SH-SY5Y (cell line): Measurements from ENCODE around the gene GAK.

ENCODE experiments used
- GATA2 ChIP-seq: IDR thresholded peaks from 2 replicates; pipeline ENCODE4 v1.6.1; 2011; ENCODE audit warnings: mild to moderate bottlenecking, low read depth, low read length
- GATA3 ChIP-seq: IDR thresholded peaks from 2 replicates; pipeline ENCODE4 v1.6.1; 2011; ENCODE audit warnings: low read depth, mild to moderate bottlenecking, low read length, moderate library complexity

GAK gene

DNA sequence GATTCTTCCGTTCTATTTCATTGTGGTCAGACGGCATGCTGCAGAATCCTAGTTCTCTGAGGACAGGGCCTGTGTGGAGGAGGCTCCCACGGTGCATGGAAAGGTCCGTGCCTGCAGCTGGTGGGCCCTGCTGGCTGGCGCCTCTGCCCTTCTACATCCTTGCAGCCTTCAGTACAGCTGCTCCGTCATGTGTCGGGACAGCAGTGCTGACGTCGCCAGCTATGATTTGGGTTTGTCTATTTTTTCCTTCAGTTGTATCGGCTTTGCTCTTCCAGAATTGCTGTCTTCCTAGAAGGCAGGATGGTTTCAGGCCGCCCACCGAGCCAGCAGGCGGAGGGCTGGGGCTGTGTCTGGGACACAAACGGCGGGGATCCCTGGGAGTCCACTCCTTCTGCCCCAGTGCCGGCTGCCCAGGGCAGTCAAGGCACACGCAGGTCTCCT lies 74.1 kb downstream of the GAK start:
- TF ChIP-seq GATA3 (no peak), GATA2 (no peak)

DNA sequence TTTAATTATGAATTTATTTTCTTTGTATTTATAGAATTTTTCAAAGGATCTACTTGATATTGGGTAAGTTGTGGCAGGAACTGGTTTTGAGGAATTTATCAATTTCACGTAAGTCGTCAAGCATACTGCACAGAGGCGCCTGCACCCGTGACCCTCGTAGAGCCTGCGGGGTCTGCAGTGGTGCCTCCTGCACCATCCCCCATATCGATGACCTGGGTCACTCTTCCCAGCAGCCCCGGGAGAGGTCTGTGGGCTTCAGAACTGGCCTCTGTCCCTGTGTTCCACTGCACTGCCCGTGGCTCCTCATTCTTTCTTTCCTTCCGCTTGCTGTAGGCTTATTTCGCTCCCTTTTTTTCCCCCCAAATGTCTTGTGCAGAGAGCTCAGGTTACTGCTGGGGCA lies 74.7 kb downstream of the GAK start:
- TF ChIP-seq GATA2 (no peak), GATA3 (no peak)

- no peak for TF ChIP-seq GATA2
- TF ChIP-seq GATA3: no peak
These were observed 75.8 kb downstream of the GAK start for GRCh38 chr4:856225-856901.

DNA sequence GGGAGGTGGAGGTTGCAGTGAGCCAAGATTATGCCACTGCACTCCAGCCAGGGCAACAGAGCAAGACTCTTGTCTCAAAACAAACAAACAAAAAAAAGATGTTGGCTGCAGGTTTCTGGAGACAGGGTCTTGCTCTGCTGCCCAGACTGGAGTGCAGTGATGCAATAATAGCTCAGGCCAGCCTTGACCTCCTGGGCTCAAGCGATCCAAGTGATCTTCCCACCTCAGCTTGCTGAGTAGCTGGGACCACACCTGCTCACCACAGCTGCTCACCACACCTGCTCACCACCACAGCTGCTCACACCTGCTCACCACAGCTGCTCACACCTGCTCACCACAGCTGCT lies 76.3 kb downstream of the GAK start:
- no peak for TF ChIP-seq GATA3
- no peak for TF ChIP-seq GATA2

DNA sequence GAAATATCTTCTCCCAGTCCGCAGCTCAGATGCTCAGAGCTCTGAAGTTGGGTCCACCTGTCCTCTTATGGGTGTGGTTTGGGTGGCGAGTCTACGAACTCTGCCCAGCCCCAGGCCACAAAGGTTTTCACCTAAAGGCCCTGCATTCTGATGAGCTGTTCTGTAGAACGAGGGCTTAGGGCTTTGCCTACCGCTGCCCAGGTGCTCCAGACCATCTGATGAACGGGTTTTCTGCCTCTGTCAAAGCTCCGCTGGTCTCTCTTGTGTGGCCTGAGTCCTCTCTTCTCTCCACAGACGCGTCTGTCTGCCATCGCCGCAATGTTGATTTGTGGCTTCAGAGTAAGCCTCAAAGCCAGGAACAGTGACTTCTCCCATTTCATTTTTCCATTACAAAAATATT lies 77.8 kb downstream of the GAK start:
- TF ChIP-seq GATA3: no peak
- no peak for TF ChIP-seq GATA2

GRCh38 chr4:853416-853781 lies 78.7 kb downstream of the GAK start:
- TF ChIP-seq GATA2 (no peak), GATA3 (no peak)

GRCh38 chr4:851701-852430 lies 80.2 kb downstream of the GAK start:
- no peak for TF ChIP-seq GATA2
- no peak for TF ChIP-seq GATA3

DNA sequence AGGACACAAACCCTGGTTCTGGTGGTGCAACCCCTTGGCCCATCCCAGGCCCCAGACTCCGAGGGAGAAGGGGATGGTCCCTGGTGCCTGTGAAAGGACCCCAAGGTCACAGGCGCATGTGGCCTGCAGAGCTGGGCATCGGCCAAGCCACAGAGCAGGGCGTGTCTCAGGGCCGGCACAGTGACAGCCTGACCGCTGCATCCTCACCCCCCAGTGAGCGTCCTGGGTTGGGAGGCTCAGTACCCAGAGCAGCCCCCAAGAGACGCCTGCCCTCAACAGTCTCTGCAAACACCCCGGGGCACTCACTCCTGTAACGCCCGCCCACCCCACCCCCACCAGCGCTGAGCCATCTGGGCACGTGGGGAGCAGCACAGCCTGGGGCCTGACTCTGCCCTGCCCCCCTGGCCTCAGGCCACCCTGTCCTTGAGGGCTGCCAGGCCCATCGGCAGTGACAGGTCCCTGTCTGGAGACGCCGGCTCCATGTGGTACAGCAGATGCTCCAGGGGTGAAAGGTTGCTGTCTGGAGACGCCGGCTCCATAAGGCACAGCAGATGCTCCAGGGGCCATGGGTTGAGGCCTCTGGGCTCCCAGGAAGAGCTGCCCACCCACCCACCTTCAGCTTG lies 81.7 kb downstream of the GAK start:
- no peak for TF ChIP-seq GATA2
- TF ChIP-seq GATA3: no peak

GRCh38 chr4:849478-850175 lies 82.5 kb downstream of the GAK start:
- TF ChIP-seq GATA3 (no peak), GATA2 (no peak)

DNA sequence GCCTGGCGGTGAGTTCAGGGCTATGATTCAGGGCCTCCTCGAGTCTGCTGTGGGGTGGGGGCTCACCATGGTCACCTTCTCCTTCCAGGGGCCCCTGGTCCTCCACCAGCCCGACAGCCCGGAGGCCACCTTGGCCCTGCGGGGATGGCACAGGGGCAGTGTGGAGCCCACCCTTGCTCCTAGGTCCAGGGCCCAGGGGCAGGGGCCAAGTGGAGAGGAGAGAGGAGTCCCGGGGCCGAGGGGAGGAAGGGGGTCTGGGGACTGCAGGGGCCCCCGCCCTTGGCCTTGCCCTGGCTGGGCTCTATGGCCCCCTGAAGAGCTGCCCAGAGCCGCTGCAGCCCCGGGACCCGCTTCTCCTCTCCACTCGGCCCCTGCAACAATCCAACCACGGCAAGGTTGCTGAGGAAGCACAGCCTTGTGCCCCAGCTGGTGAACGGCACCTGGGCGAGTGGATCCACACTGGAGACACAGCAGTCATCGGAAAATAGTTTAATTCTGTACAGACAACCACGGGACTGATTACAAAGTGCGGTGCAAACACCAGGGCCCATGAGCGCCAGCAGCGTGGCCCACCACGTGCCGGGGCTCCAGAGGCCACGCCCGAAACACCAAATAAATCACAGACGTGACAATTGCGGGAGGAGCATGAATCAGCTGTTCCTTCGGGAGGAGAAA lies 83.2 kb downstream of the GAK start:
- TF ChIP-seq GATA3 (no peak), GATA2 (no peak)

DNA sequence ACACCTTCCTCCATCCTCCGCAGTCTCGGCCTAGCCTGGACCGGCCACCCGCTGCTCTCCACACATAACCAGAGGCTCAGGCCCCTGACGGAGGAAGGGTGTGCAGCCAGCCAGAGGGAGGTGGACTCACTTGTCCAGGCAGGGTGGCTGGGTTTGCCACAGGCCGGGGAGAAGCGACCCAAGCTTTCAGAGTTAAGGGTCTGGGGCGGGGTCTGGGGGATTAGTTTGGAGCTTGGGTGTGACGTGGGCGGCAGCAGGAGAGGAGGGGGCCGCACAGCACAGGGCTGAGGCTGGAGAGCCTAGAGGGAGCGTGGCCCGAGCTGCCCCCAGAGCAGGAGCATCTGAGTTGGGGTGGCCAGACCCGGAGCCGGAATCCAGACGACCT lies 83.8 kb downstream of the GAK start:
- TF ChIP-seq GATA2 (no peak), GATA3 (no peak)

- TF ChIP-seq GATA3: no peak
- no peak for TF ChIP-seq GATA2
These were observed 86.3 kb downstream of the GAK start for GRCh38 chr4:845836-846251.

DNA sequence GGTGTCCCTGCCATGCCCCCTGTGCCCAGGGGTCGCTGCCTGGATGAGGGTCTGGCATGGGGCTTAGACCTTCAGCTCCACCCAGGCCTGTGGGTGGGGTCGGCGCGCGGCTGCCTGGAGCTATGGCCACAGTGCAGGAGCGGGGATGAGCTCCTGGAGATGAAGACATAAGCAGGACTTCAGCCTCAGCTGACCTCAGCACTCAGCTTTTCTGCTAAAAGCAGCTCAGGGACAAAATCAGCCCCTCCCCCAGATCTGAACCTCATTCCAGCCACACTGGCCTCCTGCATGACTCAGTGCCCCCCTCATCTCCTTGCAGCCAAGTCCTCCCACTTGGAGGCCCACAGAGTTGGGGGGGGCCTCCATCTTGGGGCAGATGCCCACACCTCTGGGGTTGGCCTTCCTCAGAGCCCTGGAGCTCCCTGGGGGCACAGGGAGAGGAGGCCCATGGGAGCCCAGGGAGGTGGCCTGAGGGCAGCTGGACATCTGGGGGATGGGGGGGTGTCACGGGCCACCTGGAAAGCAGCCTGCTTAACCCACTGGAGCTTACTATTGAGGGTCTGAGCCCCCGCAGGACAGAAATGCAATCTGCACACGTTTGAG lies 86.8 kb downstream of the GAK start:
- TF ChIP-seq GATA3 (no peak), GATA2 (no peak)

- TF ChIP-seq GATA2 (no peak), GATA3 (no peak)
These were observed 87.3 kb downstream of the GAK start for GRCh38 chr4:844752-845232.
